Measurements from ENCODE around the gene CTRB1.

The CTRB1 gene

GRCh38 chr16:75224306-75225082 lies 5.7 kb downstream of the CTRB1 start:
- intact Hi-C loops (cut with DNase I; ENCODE audit: low total_unique reads) = loop anchor here (2.0 to 5.0 kb wide), 2 partner anchors 18 to 158 kb away; partner anchors contain the start of gene CTRB2
- Histone ChIP-seq H3K27me3 (no peaks in the 10 kb centered on the region), H3K4me1 (peaks cover 0 to 9% (median 0%) of the 10 kb centered on the region in 4 donors), H3K36me3 (peaks cover 19 to 22% (median 22%) of the 10 kb centered on the region in 3 donors), H3K9me3 (no peaks in the 10 kb centered on the region), H3K4me3 (no peak overlapping the region), H3K27ac (no peak overlapping the region)
- peak in 1 of 2 donors; percentile 66 for DNase-seq
- TF ChIP-seq, protein P1, sequence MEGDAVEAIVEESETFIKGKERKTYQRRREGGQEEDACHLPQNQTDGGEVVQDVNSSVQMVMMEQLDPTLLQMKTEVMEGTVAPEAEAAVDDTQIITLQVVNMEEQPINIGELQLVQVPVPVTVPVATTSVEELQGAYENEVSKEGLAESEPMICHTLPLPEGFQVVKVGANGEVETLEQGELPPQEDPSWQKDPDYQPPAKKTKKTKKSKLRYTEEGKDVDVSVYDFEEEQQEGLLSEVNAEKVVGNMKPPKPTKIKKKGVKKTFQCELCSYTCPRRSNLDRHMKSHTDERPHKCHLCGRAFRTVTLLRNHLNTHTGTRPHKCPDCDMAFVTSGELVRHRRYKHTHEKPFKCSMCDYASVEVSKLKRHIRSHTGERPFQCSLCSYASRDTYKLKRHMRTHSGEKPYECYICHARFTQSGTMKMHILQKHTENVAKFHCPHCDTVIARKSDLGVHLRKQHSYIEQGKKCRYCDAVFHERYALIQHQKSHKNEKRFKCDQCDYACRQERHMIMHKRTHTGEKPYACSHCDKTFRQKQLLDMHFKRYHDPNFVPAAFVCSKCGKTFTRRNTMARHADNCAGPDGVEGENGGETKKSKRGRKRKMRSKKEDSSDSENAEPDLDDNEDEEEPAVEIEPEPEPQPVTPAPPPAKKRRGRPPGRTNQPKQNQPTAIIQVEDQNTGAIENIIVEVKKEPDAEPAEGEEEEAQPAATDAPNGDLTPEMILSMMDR (IDR thresholded peaks at IDR 0.05) = no peak

DNA sequence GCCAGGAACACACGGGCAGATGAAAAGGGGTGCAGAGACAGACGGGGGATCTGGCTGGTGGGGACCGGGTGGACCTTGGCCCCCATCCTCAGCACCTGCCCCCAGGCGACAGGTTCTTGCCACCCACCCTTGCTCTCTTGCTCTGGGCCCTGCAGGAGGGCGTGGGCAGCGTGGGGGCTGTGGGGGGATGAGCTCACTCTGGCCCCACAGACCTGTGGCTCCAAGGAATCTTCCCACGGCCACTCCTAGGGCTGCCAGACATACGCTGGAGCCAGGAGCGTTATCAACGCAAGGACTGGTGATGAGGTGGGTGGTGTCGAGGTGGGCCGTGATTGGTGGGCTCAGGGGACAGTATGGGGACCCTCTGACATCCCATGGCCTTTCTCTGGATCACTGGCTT lies 6.3 kb downstream of the CTRB1 start:
- peaks cover 0 to 9% (median 0%) of the 10 kb centered on the region in 4 donors for H3K4me1 ChIP-seq
- no peaks in the 10 kb centered on the region for H3K27me3 ChIP-seq
- H3K27ac ChIP-seq = no peak overlapping the region
- no peak for DNase-seq
- TF ChIP-seq, protein P1 (IDR thresholded peaks at IDR 0.05) = no peak
- H3K4me3 ChIP-seq = no peak overlapping the region
- intact Hi-C loops (cut with DNase I; ENCODE audit: low total_unique reads) = loop anchor here (2.0 to 5.0 kb wide), 2 partner anchors 18 to 157 kb away; partner anchors contain the start of gene CTRB2
- H3K36me3 ChIP-seq = peaks cover 25 to 28% (median 28%) of the 10 kb centered on the region in 3 donors
- H3K9me3 ChIP-seq = no peaks in the 10 kb centered on the region

DNA sequence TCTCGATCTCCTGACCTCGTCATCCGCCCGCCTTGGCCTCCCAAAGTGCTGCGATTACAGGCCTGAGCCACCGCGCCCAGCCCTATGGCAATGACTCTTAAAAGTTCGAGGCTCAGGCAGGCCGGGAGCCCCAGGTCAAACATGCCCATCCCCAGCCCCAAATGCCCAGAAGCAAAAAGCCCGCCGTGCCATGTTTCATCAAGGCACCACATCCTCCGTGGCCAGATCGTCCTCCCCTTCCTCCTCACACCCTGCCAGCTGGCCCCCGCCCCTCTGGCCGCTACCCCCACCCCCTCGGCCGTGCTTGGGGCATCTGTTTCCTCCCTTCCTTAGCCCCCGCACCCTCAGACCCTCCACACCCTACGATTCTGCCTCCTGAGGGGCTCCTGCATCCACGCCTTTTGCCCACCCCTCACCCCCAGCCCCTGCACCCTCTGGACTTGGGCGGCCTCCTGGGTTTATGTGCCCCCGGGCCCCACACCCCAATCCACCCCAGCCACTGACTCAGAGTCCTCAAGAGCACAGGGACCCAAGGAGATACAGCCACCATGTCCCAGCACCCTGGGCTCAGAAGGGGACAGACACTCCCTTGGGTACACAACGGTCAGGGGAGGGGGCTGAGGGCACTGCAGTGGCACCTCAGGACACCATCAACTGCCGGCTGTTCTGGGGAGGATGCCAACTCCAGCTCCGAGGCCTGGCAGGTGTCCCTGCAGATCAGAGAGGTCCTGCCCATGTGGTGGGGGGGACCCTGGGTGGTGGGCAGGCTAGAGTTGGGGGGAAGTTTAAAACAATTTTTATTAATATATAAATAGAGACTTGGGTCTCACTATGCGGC lies 7.1 kb downstream of the CTRB1 start:
- H3K4me1 ChIP-seq = peaks cover 0 to 13% (median 0%) of the 10 kb centered on the region in 4 donors

DNA sequence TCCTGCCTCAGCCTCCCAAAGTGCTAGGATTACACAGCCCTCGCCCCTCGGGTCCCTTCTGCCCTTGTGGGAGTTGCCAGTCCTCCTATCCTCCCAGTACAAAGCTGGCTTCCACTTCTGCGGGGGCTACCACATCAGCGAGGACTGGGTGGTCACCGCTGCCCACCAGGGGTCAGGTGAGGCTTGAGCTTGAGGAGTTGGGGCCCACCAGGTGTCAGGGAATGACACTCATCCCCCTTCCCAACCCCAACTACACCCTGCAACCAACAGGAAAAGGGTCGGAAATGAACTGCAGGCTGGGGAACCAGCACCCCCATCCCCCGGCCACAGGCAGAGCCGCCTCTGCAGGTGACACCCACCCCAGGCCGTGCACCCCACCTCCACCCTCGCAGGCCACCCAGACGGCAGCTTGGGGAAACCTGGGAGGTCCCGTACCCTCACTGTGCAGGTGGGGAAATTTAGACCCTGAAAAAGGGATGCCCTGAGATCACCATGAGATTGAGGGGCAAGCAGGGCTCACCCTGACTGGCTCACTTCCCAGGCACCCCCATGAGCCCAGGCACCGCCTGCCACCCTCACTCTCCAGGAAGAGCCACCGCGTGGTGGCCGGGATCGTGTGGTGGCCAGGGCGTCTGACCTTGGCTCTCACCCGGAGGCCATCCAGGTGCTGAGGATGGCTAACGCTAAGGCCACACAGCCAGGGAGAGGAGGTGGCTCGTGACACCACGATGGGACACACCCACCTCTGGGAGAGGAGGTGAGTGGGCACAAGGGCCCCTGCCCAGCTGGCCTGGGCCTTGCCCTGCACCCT lies 8.0 kb downstream of the CTRB1 start:
- Histone ChIP-seq H3K27me3 (no peaks in the 10 kb centered on the region), H3K27ac (no peak overlapping the region), H3K36me3 (peaks cover 30 to 43% (median 32%) of the 10 kb centered on the region in 3 donors), H3K4me1 (peaks cover 0 to 13% (median 0%) of the 10 kb centered on the region in 4 donors), H3K4me3 (no peak overlapping the region), H3K9me3 (no peaks in the 10 kb centered on the region)
- TF ChIP-seq, protein P1 (IDR thresholded peaks at IDR 0.05) = no peak
- intact Hi-C loops (cut with DNase I; ENCODE audit: low total_unique reads) = loop anchor here (5.0 kb wide), 1 partner anchor 156 kb away; no protein-coding TSS in a partner anchor
- no peak for DNase-seq

More for the DNA sequence above, 7.1 kb downstream of the CTRB1 start:
- Histone ChIP-seq H3K4me3 (no peak overlapping the region), H3K9me3 (no peaks in the 10 kb centered on the region), H3K27me3 (no peaks in the 10 kb centered on the region), H3K27ac (no peak overlapping the region), H3K36me3 (peaks cover 26 to 36% (median 28%) of the 10 kb centered on the region in 3 donors)
- DNase-seq = peak in 1 of 2 donors; percentile 66
- intact Hi-C loops (cut with DNase I; ENCODE audit: low total_unique reads) = loop anchor here (2.0 to 5.0 kb wide), 2 partner anchors 19 to 156 kb away; partner anchors contain the start of gene CTRB2
- TF ChIP-seq, protein P1 (IDR thresholded peaks at IDR 0.05) = no peak

Data from tibial artery (tissue), 4 donors.